BE2C (cell line): ENCODE data around the gene IGSF5.

Experiments used
- DNase-seq: peaks from one replicate; pipeline ENCODE4 v3.0.0-alpha.2; 2020
- H3K27me3 ChIP-seq: fragments of 250-450 bp; sonication (Bioruptor Pico); 2 replicates; pipeline ENCODE4 v1.5.1; 2020; ENCODE audit warnings: mild to moderate bottlenecking
- H3K36me3 ChIP-seq: fragments of 250-450 bp; sonication (Bioruptor Pico); 2 replicates; pipeline ENCODE4 v1.5.1; 2020; ENCODE audit warnings: mild to moderate bottlenecking
- H3K4me1 ChIP-seq: fragments of 250-450 bp; sonication (Bioruptor Pico); 2 replicates; pipeline ENCODE4 v1.5.1; 2020
- H3K4me3 ChIP-seq: 2 replicates; pipeline ENCODE4 v1.5.1; 2011; ENCODE audit warnings: low read depth, low read length
- H3K9me3 ChIP-seq: fragments of 250-450 bp; sonication (Bioruptor Pico); 2 replicates; pipeline ENCODE4 v1.5.1; 2020
- TF ChIP-seq, protein P1 (sequence below): IDR thresholded peaks from 2 replicates; pipeline ENCODE4 v1.5.1; 2012; ENCODE audit warnings: mild to moderate bottlenecking, low read depth, low read length

IGSF5 gene

DNA sequence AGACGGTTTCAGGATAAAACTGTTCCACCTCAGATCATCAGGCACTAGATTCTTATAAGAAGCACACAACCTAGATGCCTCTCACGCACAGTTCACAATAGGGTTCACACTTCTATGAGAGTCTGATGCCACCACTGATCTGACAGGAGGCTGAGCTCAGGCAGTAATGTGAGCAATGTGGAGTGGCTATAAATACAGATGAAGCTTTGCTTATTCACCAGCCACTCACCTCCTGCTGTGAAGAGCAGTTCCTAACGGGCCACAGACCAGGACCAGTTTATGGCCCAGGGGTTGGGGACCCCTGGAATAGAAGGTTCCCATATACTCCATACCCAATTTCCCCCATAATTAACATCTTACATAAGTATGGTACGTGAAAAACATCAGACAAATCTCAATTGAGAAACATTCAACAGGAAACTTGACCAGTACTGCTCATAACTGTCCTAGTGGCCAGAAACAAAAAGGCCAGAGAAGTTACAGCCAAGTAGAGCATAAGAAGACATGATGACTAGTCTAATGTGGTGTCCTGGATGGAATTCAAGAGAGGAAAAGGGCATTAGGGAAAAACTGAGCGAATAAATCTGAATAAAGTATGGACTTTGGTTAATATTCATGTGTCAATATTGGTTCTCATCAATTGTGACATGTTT is 24.7 kb upstream of the IGSF5 start:
- no peaks in the 10 kb centered on the region; the same call in 1 of the 2 replicates for H3K27me3 ChIP-seq
- no peaks in the 10 kb centered on the region for H3K4me1 ChIP-seq
- no peaks in the 10 kb centered on the region for H3K9me3 ChIP-seq
- no peak overlapping the region for H3K4me3 ChIP-seq
- H3K36me3 ChIP-seq: no peaks in the 10 kb centered on the region
- no peak for DNase-seq
- TF ChIP-seq, protein P1, sequence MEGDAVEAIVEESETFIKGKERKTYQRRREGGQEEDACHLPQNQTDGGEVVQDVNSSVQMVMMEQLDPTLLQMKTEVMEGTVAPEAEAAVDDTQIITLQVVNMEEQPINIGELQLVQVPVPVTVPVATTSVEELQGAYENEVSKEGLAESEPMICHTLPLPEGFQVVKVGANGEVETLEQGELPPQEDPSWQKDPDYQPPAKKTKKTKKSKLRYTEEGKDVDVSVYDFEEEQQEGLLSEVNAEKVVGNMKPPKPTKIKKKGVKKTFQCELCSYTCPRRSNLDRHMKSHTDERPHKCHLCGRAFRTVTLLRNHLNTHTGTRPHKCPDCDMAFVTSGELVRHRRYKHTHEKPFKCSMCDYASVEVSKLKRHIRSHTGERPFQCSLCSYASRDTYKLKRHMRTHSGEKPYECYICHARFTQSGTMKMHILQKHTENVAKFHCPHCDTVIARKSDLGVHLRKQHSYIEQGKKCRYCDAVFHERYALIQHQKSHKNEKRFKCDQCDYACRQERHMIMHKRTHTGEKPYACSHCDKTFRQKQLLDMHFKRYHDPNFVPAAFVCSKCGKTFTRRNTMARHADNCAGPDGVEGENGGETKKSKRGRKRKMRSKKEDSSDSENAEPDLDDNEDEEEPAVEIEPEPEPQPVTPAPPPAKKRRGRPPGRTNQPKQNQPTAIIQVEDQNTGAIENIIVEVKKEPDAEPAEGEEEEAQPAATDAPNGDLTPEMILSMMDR: 0 out of 2 replicates have a peak, but pooled peaks have one; percentile 7

DNA sequence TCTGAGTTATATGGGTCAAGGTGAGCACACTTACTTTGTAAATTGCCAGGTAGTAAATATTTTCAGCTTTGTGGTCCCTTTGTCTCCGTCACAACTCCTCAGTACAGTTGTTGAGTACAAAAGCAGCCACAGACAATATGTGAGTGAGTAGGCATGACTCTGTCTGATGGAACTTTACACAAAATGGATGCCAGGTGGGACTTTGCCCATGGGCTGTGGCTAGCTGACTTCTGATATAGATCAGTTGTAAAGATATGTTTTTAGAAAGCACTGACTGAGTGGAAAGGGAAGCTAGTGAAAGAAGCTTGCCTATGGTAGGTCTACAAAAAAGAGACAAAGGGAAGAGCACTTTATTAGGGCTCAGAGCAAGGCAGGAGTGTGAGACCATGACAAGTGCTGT is 23.1 kb upstream of the IGSF5 start:
- no peaks in the 10 kb centered on the region for H3K36me3 ChIP-seq
- no peaks in the 10 kb centered on the region for H3K9me3 ChIP-seq
- no peaks in the 10 kb centered on the region; the same call in 1 of the 2 replicates for H3K27me3 ChIP-seq
- TF ChIP-seq, protein P1: no peak
- no peak for DNase-seq
- H3K4me1 ChIP-seq: no peaks in the 10 kb centered on the region
- H3K4me3 ChIP-seq: no peak overlapping the region

DNA sequence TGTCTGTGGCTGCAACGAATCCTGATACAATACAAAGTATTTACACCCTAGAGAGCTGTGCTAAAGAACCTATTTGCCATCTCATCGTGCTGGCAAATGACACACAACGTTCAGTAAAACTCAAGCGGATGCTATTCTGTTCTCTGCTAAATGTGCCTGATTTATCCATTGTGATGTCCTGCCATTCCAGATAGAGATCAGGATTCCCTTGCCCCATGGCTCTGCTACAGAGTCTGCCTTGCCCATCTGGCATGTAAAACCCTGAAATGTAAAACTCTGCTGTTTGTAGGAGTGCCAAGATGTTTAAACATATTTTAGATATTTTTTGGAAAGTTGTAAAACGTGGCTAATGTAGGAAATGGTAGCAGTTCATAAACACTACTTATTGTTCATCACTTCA is 20.0 kb upstream of the IGSF5 start:
- no peaks in the 10 kb centered on the region for H3K4me1 ChIP-seq
- TF ChIP-seq, protein P1: no peak
- H3K4me3 ChIP-seq: no peak overlapping the region

DNA sequence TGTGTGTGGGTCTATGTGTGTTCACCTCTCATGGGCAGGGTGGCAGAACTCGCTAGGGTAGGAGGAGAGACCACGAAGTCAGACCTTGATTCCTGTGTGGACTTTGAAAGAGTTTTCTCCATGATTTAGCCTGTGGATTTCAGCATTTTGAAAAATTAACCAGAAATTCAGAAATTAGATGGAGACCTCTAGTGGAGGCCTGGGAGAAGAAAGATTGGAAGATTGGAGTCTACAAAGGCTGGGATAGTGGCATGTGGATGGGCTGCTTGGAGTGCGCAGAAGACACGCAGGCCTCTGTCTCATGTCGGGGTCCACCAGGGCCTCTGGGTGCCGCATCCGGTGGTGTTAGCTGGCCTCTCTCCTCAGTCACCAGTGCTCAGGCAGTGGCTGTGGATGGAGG is 18.9 kb upstream of the IGSF5 start:
- DNase-seq: no peak
- TF ChIP-seq, protein P1: peak; percentile 6; the same call in 1 of the 2 replicates
- no peaks in the 10 kb centered on the region for H3K36me3 ChIP-seq
- no peaks in the 10 kb centered on the region for H3K27me3 ChIP-seq
- no peak overlapping the region for H3K4me3 ChIP-seq
- no peaks in the 10 kb centered on the region for H3K9me3 ChIP-seq
- H3K4me1 ChIP-seq: no peaks in the 10 kb centered on the region

More for the DNA sequence above, 20.0 kb upstream of the IGSF5 start:
- no peaks in the 10 kb centered on the region for H3K36me3 ChIP-seq
- H3K9me3 ChIP-seq: no peaks in the 10 kb centered on the region
- DNase-seq: no peak
- H3K27me3 ChIP-seq: no peaks in the 10 kb centered on the region

DNA sequence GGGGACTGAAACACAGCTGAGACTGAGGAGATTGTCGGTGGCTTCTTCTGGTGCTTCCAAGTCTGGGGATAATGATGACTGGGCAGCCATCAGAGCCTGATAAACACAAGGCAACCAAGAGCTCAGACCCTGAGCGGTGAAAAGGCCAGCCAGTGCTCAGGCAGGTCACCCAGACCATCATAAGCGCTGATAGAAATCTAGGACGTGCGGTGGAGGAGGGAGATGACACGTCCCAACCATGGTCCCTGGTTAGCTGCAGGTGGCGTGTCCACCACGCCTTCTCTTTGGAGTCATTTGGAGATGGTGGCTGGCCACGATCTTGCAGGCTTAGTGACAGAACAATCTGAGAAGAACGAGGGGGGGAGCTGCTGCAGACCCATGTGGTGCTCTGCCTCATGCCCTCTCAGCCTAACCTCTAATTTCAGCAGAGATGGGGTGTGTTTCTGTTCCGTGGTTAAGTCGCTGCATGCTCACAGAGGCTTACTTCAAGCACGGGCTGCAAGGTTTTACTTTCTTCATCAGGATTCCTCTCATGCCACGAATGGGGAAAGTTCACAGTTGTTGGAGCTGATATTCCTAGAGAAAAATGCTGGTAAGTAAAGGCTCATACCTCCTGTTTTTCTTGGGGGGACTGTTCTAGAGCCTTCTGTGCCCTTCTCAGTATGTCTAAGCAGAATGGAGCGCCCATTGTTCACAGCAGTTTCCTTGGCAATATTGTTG is 17.4 kb upstream of the IGSF5 start:
- Histone ChIP-seq H3K4me3 (no peak overlapping the region), H3K27me3 (no peaks in the 10 kb centered on the region), H3K9me3 (no peaks in the 10 kb centered on the region), H3K4me1 (no peaks in the 10 kb centered on the region), H3K36me3 (no peaks in the 10 kb centered on the region)
- TF ChIP-seq, protein P1: no peak
- no peak for DNase-seq

DNA sequence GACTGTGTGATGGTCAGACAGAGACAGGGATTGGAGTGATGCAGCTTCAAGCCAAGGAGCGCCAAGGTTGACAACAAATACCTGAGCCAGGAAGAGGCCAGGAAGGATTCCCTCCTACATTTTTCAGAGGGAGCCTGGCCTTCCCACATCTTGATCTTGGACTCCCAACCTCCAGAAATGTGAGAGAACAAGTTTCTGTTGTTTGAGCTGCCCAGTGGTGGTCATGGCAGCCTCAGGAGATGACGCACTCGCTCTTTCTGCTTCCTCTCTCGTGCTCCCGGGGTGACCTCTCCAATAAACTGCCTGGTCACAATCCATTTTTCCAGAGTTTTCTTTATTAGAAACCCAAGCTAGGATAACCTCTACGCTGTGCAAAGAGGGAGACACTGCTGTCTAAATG is 16.6 kb upstream of the IGSF5 start:
- Histone ChIP-seq H3K27me3 (no peaks in the 10 kb centered on the region), H3K4me1 (no peaks in the 10 kb centered on the region), H3K4me3 (no peak overlapping the region), H3K36me3 (no peaks in the 10 kb centered on the region), H3K9me3 (no peaks in the 10 kb centered on the region)
- TF ChIP-seq, protein P1: no peak
- no peak for DNase-seq
